CD4-positive, CD25-positive, alpha-beta regulatory T cell (primary cell): ENCODE data around the gene DIP2C. TPM values are rescaled to one million over a fixed set of nuclear protein-coding genes. Genes with fewer than 3 reads are reported as not detected.

ENCODE experiments used
- ATAC-seq, 2 donors: fragments of 150-1000 bp; cut with Tn5 transposase; one replicate each; pipeline ENCODE4 v1.10.0; 2021; ENCODE audit warnings: low read depth in 2 of 2, moderate number of reproducible peaks in 2 of 2, moderate library complexity in 1 of 2
- DNase-seq, 3 donors: peaks; one replicate each; pipeline versions ENCODE4 v3.0.0 to v3.0.0-alpha.2; 2012 to 2022; ENCODE audit warnings: mixed read lengths in 1 of 3
- H3K27ac ChIP-seq: one replicate; pipeline ENCODE4 v1.7.0; 2013; ENCODE audit warnings: mild to moderate bottlenecking, low read length; ENCODE audit not compliant: insufficient read depth, poor library complexity, severe bottlenecking
- H3K27me3 ChIP-seq: one replicate; pipeline ENCODE4 v1.7.0; 2013; ENCODE audit warnings: low read length; ENCODE audit not compliant: control insufficient read depth, insufficient read depth
- H3K36me3 ChIP-seq: one replicate; pipeline ENCODE4 v1.7.0; 2013; ENCODE audit warnings: mild to moderate bottlenecking, low read length, moderate library complexity; ENCODE audit not compliant: control insufficient read depth, insufficient read depth
- H3K4me1 ChIP-seq: 2 replicates; pipeline ENCODE4 v1.7.0; 2013; ENCODE audit warnings: mild to moderate bottlenecking, low read length; ENCODE audit not compliant: insufficient read depth, control insufficient read depth, poor library complexity, severe bottlenecking
- H3K4me3 ChIP-seq: one replicate; pipeline ENCODE4 v1.7.0; 2013; ENCODE audit warnings: low read depth, mild to moderate bottlenecking, low read length, moderate library complexity
- H3K9me3 ChIP-seq, 2 experiments: 1 replicate in 1 of 2; 2 replicates in 1 of 2; pipeline ENCODE4 v1.7.0; 2013; ENCODE audit warnings: low read length in 2 of 2, mild to moderate bottlenecking in 1 of 2, moderate library complexity in 1 of 2; ENCODE audit not compliant: control insufficient read depth in 2 of 2
- H3K27ac Mint-ChIP-seq, 3 donors: one replicate each; pipeline ENCODE4 v1.8.0; 2020 to 2022; ENCODE audit warnings: mild to moderate bottlenecking in 3 of 3, mixed read lengths in 3 of 3, moderate library complexity in 2 of 3
- H3K27me3 Mint-ChIP-seq: one replicate; pipeline ENCODE4 v1.8.0; 2022; ENCODE audit warnings: mild to moderate bottlenecking, mixed read lengths
- H3K36me3 Mint-ChIP-seq: one replicate; pipeline ENCODE4 v1.8.0; 2020; ENCODE audit warnings: mixed read lengths
- H3K4me1 Mint-ChIP-seq, 4 donors: one replicate each; pipeline ENCODE4 v1.8.0; 2020 to 2022; ENCODE audit warnings: mixed read lengths in 4 of 4, mild to moderate bottlenecking in 1 of 4
- H3K4me3 Mint-ChIP-seq, 4 donors: one replicate each; pipeline ENCODE4 v1.8.0; 2020 to 2022; ENCODE audit warnings: mild to moderate bottlenecking in 4 of 4, mixed read lengths in 4 of 4, moderate library complexity in 3 of 4
- H3K9me3 Mint-ChIP-seq, 7 donors: one replicate each; pipeline ENCODE4 v1.8.0; 2020 to 2022; ENCODE audit warnings: mixed read lengths in 7 of 7, mild to moderate bottlenecking in 3 of 7, moderate library complexity in 2 of 7
- polyA plus RNA-seq, 4 donors: library from polyadenylated mRNA; unstranded; fragments of 300-500 nt; fragmentation: Illumina TruSeq; gene quantifications; one replicate each; pipeline ENCODE4 v1.2.3, GENCODE V29; 2021
- total RNA-seq: library from RNA; stranded (reverse); gene quantifications from one replicate; pipeline ENCODE4 v1.2.3, GENCODE V29; 2022

DIP2C gene
- total and polyA plus RNA-seq, 5 donors from 2014 or later, result 0.47 to 4.1 (median 0.54) TPM

- Mint-ChIP-seq H3K36me3 (no peaks in the 10 kb centered on the region), H3K27ac (no peak overlapping the region), H3K27me3 (peaks cover 9% of the 10 kb centered on the region), H3K9me3 (peaks cover 0 to 3% (median 0%) of the 10 kb centered on the region in 7 donors), H3K4me1 (no peaks in the 10 kb centered on the region), H3K4me3 (no peak overlapping the region)
- DNase-seq, result no peak
- Histone ChIP-seq H3K4me1 (no peaks in the 10 kb centered on the region), H3K27me3 (no peaks in the 10 kb centered on the region), H3K27ac (no peak overlapping the region), H3K9me3 (no peaks in the 10 kb centered on the region), H3K4me3 (no peak overlapping the region), H3K36me3 (no peaks in the 10 kb centered on the region)
- no peak for ATAC-seq
These were observed 169.1 kb downstream of the DIP2C start for GRCh38 chr10:520402-520787.

GRCh38 chr10:519716-520401 is 169.6 kb downstream of the DIP2C start:
- Mint-ChIP-seq H3K36me3 (no peaks in the 10 kb centered on the region), H3K27ac (no peak overlapping the region), H3K4me3 (no peak overlapping the region), H3K27me3 (peaks cover 9% of the 10 kb centered on the region), H3K4me1 (no peaks in the 10 kb centered on the region), H3K9me3 (peaks cover 0 to 3% (median 0%) of the 10 kb centered on the region in 7 donors)
- Histone ChIP-seq H3K4me3 (no peak overlapping the region), H3K27ac (no peak overlapping the region), H3K36me3 (no peaks in the 10 kb centered on the region), H3K27me3 (no peaks in the 10 kb centered on the region), H3K9me3 (no peaks in the 10 kb centered on the region), H3K4me1 (no peaks in the 10 kb centered on the region)
- no peak for ATAC-seq
- no peak for DNase-seq

GRCh38 chr10:519055-519715 is 170.3 kb downstream of the DIP2C start:
- H3K36me3 ChIP-seq, result no peaks in the 10 kb centered on the region
- peak overlapping the region in 1 of 3 donors; percentile 60 for H3K27ac Mint-ChIP-seq
- no peaks in the 10 kb centered on the region for H3K4me1 Mint-ChIP-seq
- H3K4me3 ChIP-seq, result no peak overlapping the region
- peaks cover 0 to 3% (median 0%) of the 10 kb centered on the region in 7 donors for H3K9me3 Mint-ChIP-seq
- ATAC-seq (no peak), DNase-seq (no peak)
- no peak overlapping the region for H3K27ac ChIP-seq
- no peaks in the 10 kb centered on the region for H3K9me3 ChIP-seq
- H3K27me3 ChIP-seq, result no peaks in the 10 kb centered on the region
- no peaks in the 10 kb centered on the region for H3K36me3 Mint-ChIP-seq
- peaks cover 4% of the 10 kb centered on the region for H3K27me3 Mint-ChIP-seq
- no peaks in the 10 kb centered on the region for H3K4me1 ChIP-seq
- no peak overlapping the region for H3K4me3 Mint-ChIP-seq

GRCh38 chr10:517872-518475 is 171.5 kb downstream of the DIP2C start:
- H3K9me3 ChIP-seq, result no peaks in the 10 kb centered on the region
- H3K36me3 ChIP-seq, result no peaks in the 10 kb centered on the region
- H3K4me3 ChIP-seq, result no peak overlapping the region
- no peaks in the 10 kb centered on the region for H3K27me3 ChIP-seq
- Mint-ChIP-seq H3K27me3 (peaks cover 4% of the 10 kb centered on the region), H3K9me3 (peaks cover 0 to 3% (median 0%) of the 10 kb centered on the region in 7 donors), H3K4me1 (peaks cover 0 to 5% (median 2%) of the 10 kb centered on the region in 4 donors), H3K27ac (no peak overlapping the region), H3K36me3 (no peaks in the 10 kb centered on the region), H3K4me3 (no peak overlapping the region)
- no peaks in the 10 kb centered on the region for H3K4me1 ChIP-seq
- H3K27ac ChIP-seq, result no peak overlapping the region
- ATAC-seq (no peak), DNase-seq (no peak)

- no peak overlapping the region for H3K27ac ChIP-seq
- no peaks in the 10 kb centered on the region for H3K9me3 ChIP-seq
- H3K9me3 Mint-ChIP-seq, result peaks cover 0 to 3% (median 0%) of the 10 kb centered on the region in 7 donors
- DNase-seq, result no peak
- H3K4me1 Mint-ChIP-seq, result peaks cover 0 to 5% (median 2%) of the 10 kb centered on the region in 4 donors
- peak overlapping the region in 1 of 3 donors; percentile 23 for H3K27ac Mint-ChIP-seq
- H3K36me3 ChIP-seq, result no peaks in the 10 kb centered on the region
- no peak overlapping the region for H3K4me3 Mint-ChIP-seq
- peaks cover 4% of the 10 kb centered on the region for H3K27me3 Mint-ChIP-seq
- H3K4me3 ChIP-seq, result no peak overlapping the region
- no peak for ATAC-seq
- no peaks in the 10 kb centered on the region for H3K4me1 ChIP-seq
- no peaks in the 10 kb centered on the region for H3K27me3 ChIP-seq
- H3K36me3 Mint-ChIP-seq, result no peaks in the 10 kb centered on the region
These were observed 172.1 kb downstream of the DIP2C start for GRCh38 chr10:517241-517830.

GRCh38 chr10:516764-517163 is 172.7 kb downstream of the DIP2C start:
- no peak for ATAC-seq

GRCh38 chr10:515674-516073 is 173.8 kb downstream of the DIP2C start:
- no peak for ATAC-seq
- Histone ChIP-seq H3K36me3 (no peaks in the 10 kb centered on the region), H3K4me1 (peaks cover 6% of the 10 kb centered on the region), H3K4me3 (no peak overlapping the region), H3K27me3 (no peaks in the 10 kb centered on the region), H3K27ac (no peak overlapping the region), H3K9me3 (no peaks in the 10 kb centered on the region)
- H3K27me3 Mint-ChIP-seq, result peaks cover 4% of the 10 kb centered on the region
- H3K4me1 Mint-ChIP-seq, result peaks cover 4 to 14% (median 5%) of the 10 kb centered on the region in 4 donors
- H3K4me3 Mint-ChIP-seq, result no peak overlapping the region
- H3K36me3 Mint-ChIP-seq, result no peaks in the 10 kb centered on the region
- no peak overlapping the region for H3K27ac Mint-ChIP-seq
- H3K9me3 Mint-ChIP-seq, result peaks cover 0 to 3% (median 0%) of the 10 kb centered on the region in 7 donors
- no peak for DNase-seq

More at GRCh38 chr10:516764-517163, 172.7 kb downstream of the DIP2C start:
- Histone ChIP-seq H3K27me3 (no peaks in the 10 kb centered on the region), H3K4me1 (no peaks in the 10 kb centered on the region), H3K27ac (no peak overlapping the region), H3K9me3 (no peaks in the 10 kb centered on the region), H3K4me3 (no peak overlapping the region), H3K36me3 (no peaks in the 10 kb centered on the region)
- Mint-ChIP-seq H3K4me1 (peaks cover 0 to 5% (median 2%) of the 10 kb centered on the region in 4 donors), H3K4me3 (no peak overlapping the region), H3K27me3 (peaks cover 4% of the 10 kb centered on the region), H3K36me3 (no peaks in the 10 kb centered on the region), H3K9me3 (peaks cover 0 to 3% (median 0%) of the 10 kb centered on the region in 7 donors), H3K27ac (no peak overlapping the region)
- DNase-seq, result no peak
